ENCODE data around the gene PRDX1.

The PRDX1 gene

GRCh38 chr1:45521413-45522323, at the start of gene PRDX1:
Gene PRDX1 (minus strand): TSS chr1:45521884. CDS start chr1:45519043, 2,841 bp downstream.
- peak; percentile 96 to 98 (median 97) for DNase-seq (ENCODE audit: low read depth in 3 of 3)

GRCh38 chr1:45570631-45571030, 48.9 kb upstream of the PRDX1 start:
- no peak for DNase-seq (ENCODE audit: low read depth in 3 of 3)

- DNase-seq (ENCODE audit: low read depth in 3 of 3), result peak; percentile 42 to 55 (median 47)
Observed at GRCh38 chr1:45569962-45570581, 48.4 kb upstream of the PRDX1 start.

- no peak for DNase-seq (ENCODE audit: low read depth in 3 of 3)
Observed at GRCh38 chr1:45569571-45569961, 47.9 kb upstream of the PRDX1 start.

GRCh38 chr1:45568421-45568820, 46.7 kb upstream of the PRDX1 start:
- DNase-seq (ENCODE audit: low read depth in 3 of 3), result no peak

- DNase-seq (ENCODE audit: low read depth in 3 of 3), result no peak
Observed at GRCh38 chr1:45567911-45568310, 46.2 kb upstream of the PRDX1 start.

GRCh38 chr1:45566722-45567121, 45.0 kb upstream of the PRDX1 start:
- DNase-seq (ENCODE audit: low read depth in 3 of 3), result no peak

GRCh38 chr1:45563843-45564242, 42.2 kb upstream of the PRDX1 start:
- no peak for DNase-seq (ENCODE audit: low read depth in 3 of 3)

- no peak for DNase-seq (ENCODE audit: low read depth in 3 of 3)
Observed at GRCh38 chr1:45557422-45557944, 35.8 kb upstream of the PRDX1 start.

- no peak for DNase-seq (ENCODE audit: low read depth in 3 of 3)
Observed at GRCh38 chr1:45554198-45554597, 32.5 kb upstream of the PRDX1 start.

GRCh38 chr1:45552331-45552730, 30.6 kb upstream of the PRDX1 start:
- DNase-seq (ENCODE audit: low read depth in 3 of 3), result no peak

GRCh38 chr1:45551684-45552083, 30.0 kb upstream of the PRDX1 start:
- no peak for DNase-seq (ENCODE audit: low read depth in 3 of 3)

GRCh38 chr1:45550401-45551351, 29.0 kb upstream of the PRDX1 start, which contains the start of gene AKR1A1:
Gene AKR1A1 (plus strand): TSS chr1:45550826. CDS start chr1:45561795, 10,969 bp downstream.
- peak; percentile 77 to 88 (median 79) for DNase-seq (ENCODE audit: low read depth in 3 of 3)

- no peak for DNase-seq (ENCODE audit: low read depth in 3 of 3)
Observed at GRCh38 chr1:45545553-45546310, 24.0 kb upstream of the PRDX1 start.

- no peak for DNase-seq (ENCODE audit: low read depth in 3 of 3)
Observed at GRCh38 chr1:45545019-45545493, 23.4 kb upstream of the PRDX1 start.

- DNase-seq (ENCODE audit: low read depth in 3 of 3), result no peak
Observed at GRCh38 chr1:45544530-45544929, 22.8 kb upstream of the PRDX1 start.

- DNase-seq (ENCODE audit: low read depth in 3 of 3), result peak; percentile 42 to 56 (median 47)
Observed at GRCh38 chr1:45543581-45544417, 22.1 kb upstream of the PRDX1 start.

GRCh38 chr1:45542591-45542990, 20.9 kb upstream of the PRDX1 start:
- DNase-seq (ENCODE audit: low read depth in 3 of 3), result no peak

GRCh38 chr1:45541193-45541592, 19.5 kb upstream of the PRDX1 start:
- DNase-seq (ENCODE audit: low read depth in 3 of 3), result no peak

GRCh38 chr1:45536886-45537285, 15.2 kb upstream of the PRDX1 start:
- DNase-seq (ENCODE audit: low read depth in 3 of 3), result no peak

All from stimulated activated CD4-positive, alpha-beta T cell treated with anti-CD3 and anti-CD28 coated beads, TNF-alpha, amount 100 ng/mL, for 48 hours (primary cell).